Transverse colon (tissue), 4 donors: ENCODE data around the gene PRODH2. TPM values are rescaled to one million over a fixed set of nuclear protein-coding genes. Genes with fewer than 3 reads are reported as not detected.

Experiments
- DNase-seq: peaks from one replicate; pipeline ENCODE4 v3.0.0-alpha.2; 2019
- H3K27ac ChIP-seq, 4 donors: fragments of 200-600 bp; sonication (generic); 2 replicates each; pipeline ENCODE4 v1.5.1; 2016 to 2018; ENCODE audit warnings: inconsistent platforms in 4 of 4
- H3K27me3 ChIP-seq: fragments of 200-600 bp; sonication (generic); 2 replicates; pipeline ENCODE4 v1.5.1; 2017; ENCODE audit warnings: inconsistent platforms
- H3K36me3 ChIP-seq, 4 donors: fragments of 200-600 bp; sonication (generic); 2 replicates each; pipeline ENCODE4 v1.5.1; 2017 to 2019; ENCODE audit warnings: inconsistent platforms in 4 of 4
- H3K4me1 ChIP-seq, 4 donors: fragments of 200-600 bp; sonication (generic); 2 replicates each; pipeline ENCODE4 v1.5.1; 2017 to 2020; ENCODE audit warnings: inconsistent platforms in 4 of 4
- H3K4me3 ChIP-seq, 4 donors: fragments of 200-600 bp; sonication (generic); 1 replicate in 1 of 4; 2 replicates in 3 of 4; pipeline versions ENCODE4 v1.5.1 to v1.6.1; 2017 to 2019; ENCODE audit warnings: inconsistent platforms in 4 of 4
- H3K9me3 ChIP-seq, 2 donors: fragments of 200-600 bp; sonication (generic); 2 replicates each; pipeline ENCODE4 v1.5.1; 2017 to 2019; ENCODE audit warnings: inconsistent platforms in 2 of 2
- EP300 ChIP-seq: sonication (generic); formaldehyde crosslinking; IDR thresholded peaks from one replicate; pipeline ENCODE4 v1.6.1; 2017; ENCODE audit warnings: antibody characterized with exemption, low read depth
- POLR2A ChIP-seq: fragments of 450-650 bp; IDR thresholded peaks from one replicate; pipeline ENCODE4 v1.6.1; 2016; ENCODE audit warnings: antibody characterized with exemption, mild to moderate bottlenecking, moderate library complexity
- POLR2AphosphoS5 ChIP-seq, 3 donors: sonication (generic); formaldehyde crosslinking; IDR thresholded peaks; one replicate each; pipeline ENCODE4 v1.6.1; 2016; ENCODE audit warnings: antibody characterized with exemption in 3 of 3
- WGBS, 2 donors: methylation state at CpG; one replicate each; pipeline ENCODE4 v1.1.5; 2018; ENCODE audit warnings: low coverage in 1 of 2; 5-methylcytosine and 5-hydroxymethylcytosine counted together
- in situ Hi-C, 4 donors: fragments of 200-750 bp; cut with MboI; loops; one replicate each; pipeline versions ENCODE4 v1.15.0 to v1.15.1; 2017; ENCODE audit warnings: low sequenced_read_pairs in 3 of 4, low pct_ligation_motif_present in 1 of 4, low pct_unique_long_range_greater_than_20kb in 1 of 4
- intact Hi-C: fragments of 100-400 bp; cut with DNase I; formaldehyde crosslinking; loops from one replicate; pipeline ENCODE4 v1.15.1; 2023; ENCODE audit warnings: low total_unique reads
- total RNA-seq, 4 donors: library from RNA; depleted of rRNA; stranded (reverse); fragments of >200 nt; gene quantifications; one replicate each; pipeline ENCODE4 v1.1.0, GENCODE V29; 2016
- TF ChIP-seq, protein P1 (sequence below), 5 experiments: fragments of 200-600 bp in 3 of 5; fragments of 450-650 bp in 2 of 5; sonication (generic) in 3 of 5; IDR thresholded peaks; 1 replicate in 2 of 5; 2 replicates in 3 of 5; pipeline ENCODE4 v1.5.1; 2016 to 2017; ENCODE audit warnings: antibody characterized with exemption in 5 of 5, inconsistent platforms in 3 of 5, mild to moderate bottlenecking in 2 of 5, moderate library complexity in 1 of 5

Gene PRODH2
- total RNA-seq, 4 donors from 2014 or later, result not detected

DNA sequence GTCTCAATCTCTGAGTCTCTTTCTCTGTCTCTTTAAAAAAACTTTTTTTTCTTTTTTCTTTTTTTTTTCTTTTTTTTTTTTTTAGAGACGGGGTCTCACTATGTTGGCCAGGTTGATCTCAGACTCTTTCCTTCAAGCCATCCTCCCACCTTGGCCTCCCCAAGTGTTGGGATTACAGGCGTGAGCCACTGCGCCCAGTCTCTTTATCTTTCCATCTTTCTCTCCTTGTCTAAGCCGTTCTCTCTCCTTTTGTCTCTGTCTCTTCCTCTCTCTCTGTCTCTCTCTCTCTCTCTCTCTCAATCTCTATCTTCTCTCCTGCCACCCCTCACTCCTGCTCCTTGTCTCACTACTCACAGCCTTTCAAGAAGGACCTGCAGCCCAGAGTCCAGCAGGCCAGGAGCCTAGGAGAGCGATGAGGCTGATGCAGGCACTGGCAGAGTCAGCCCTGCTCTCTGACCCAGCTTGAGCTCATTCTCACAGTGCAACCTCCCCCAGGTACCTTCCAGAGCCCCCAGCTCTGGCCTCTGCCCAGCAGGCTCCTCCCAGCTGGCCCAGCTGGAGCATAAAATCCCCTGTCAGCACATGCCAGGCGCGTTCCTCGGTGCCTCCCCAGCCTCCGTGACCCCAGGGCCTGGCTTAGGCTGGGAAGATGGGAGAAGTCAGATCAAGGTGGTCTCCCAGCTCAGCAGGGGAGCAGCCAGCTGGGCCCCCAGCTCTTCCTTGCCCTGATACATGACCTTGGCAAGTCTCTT, 39.6 kb upstream of the PRODH2 start, which contains the start of gene NPHS1:
Gene NPHS1 (minus strand): TSS at position 476 of the 752 bp plus-strand sequence. CDS start 667 bp downstream, outside the sequence.
- Histone ChIP-seq H3K4me3 (no peak within 1 kb of the TSS), H3K27me3 (peaks cover 88% of the 10 kb centered on the region), H3K27ac (no peak within 1 kb of the TSS), H3K4me1 (peaks cover 0 to 14% (median 10%) of the 10 kb centered on the region in 4 donors), H3K36me3 (no peaks in the 10 kb centered on the region), H3K9me3 (no peaks in the 10 kb centered on the region)
- no peak for DNase-seq
- intact Hi-C loops (no loop called here), in situ Hi-C loops (no loop called here)
- no peak for TF ChIP-seq EP300
- 66 to 76% methylated on average over 2 to 9 of the region's 9 CpGs for WGBS, 2 donors

GRCh38 chr19:35851213-35852028, 38.8 kb upstream of the PRODH2 start:
- peaks cover 0 to 6% (median 5%) of the 10 kb centered on the region in 4 donors for H3K4me1 ChIP-seq
- H3K27ac ChIP-seq, result no peak overlapping the region
- no peak overlapping the region for H3K4me3 ChIP-seq
- DNase-seq, result no peak
- in situ Hi-C loops, result no loop called here
- H3K36me3 ChIP-seq, result no peaks in the 10 kb centered on the region
- H3K27me3 ChIP-seq, result peaks cover 84% of the 10 kb centered on the region
- no peaks in the 10 kb centered on the region for H3K9me3 ChIP-seq
- intact Hi-C loops, result no loop called here
- WGBS, 2 donors, result 36 to 56% methylated on average over 2 to 20 of the region's 32 CpGs
- TF ChIP-seq, protein P1, sequence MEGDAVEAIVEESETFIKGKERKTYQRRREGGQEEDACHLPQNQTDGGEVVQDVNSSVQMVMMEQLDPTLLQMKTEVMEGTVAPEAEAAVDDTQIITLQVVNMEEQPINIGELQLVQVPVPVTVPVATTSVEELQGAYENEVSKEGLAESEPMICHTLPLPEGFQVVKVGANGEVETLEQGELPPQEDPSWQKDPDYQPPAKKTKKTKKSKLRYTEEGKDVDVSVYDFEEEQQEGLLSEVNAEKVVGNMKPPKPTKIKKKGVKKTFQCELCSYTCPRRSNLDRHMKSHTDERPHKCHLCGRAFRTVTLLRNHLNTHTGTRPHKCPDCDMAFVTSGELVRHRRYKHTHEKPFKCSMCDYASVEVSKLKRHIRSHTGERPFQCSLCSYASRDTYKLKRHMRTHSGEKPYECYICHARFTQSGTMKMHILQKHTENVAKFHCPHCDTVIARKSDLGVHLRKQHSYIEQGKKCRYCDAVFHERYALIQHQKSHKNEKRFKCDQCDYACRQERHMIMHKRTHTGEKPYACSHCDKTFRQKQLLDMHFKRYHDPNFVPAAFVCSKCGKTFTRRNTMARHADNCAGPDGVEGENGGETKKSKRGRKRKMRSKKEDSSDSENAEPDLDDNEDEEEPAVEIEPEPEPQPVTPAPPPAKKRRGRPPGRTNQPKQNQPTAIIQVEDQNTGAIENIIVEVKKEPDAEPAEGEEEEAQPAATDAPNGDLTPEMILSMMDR (IDR thresholded peaks at IDR 0.05), result no peak
- TF ChIP-seq POLR2A (no peak), POLR2AphosphoS5 (IDR thresholded peaks at IDR 0.05) (no peak), EP300 (no peak)

DNA sequence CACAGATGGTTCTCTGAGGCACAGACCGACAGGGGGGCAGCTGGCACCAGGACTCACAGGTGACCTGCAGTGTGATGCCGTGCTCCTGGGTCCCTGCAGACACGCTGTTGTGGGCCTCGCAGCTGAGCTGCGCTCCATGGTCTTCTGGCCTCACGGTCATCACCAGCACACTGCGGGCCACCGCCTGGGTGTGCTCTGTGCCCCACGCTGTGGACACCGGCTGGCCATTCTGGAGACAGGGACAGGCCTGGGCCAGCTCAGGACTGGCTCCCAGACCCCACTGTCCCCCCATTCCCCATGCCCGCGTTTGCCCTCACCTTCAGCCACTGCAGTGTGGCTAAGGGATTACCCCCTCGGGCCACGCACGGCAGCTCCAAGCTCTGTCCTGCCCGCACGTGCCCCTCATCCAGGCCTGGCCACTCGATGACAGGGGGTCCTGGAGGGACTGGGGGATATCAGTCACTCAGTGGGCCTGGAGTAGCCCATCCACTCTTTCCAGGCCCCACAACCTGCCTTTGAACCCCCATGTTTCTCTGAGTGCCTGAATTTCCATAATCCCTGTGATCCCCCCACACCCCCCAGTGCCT, 36.4 kb upstream of the PRODH2 start:
- Histone ChIP-seq H3K4me3 (no peak overlapping the region), H3K4me1 (peaks cover 12 to 17% (median 13%) of the 10 kb centered on the region in 4 donors), H3K9me3 (no peaks in the 10 kb centered on the region), H3K27ac (no peak overlapping the region), H3K27me3 (peaks cover 86% of the 10 kb centered on the region), H3K36me3 (no peaks in the 10 kb centered on the region)
- in situ Hi-C loops, result no loop called here
- intact Hi-C loops, result no loop called here
- no peak for TF ChIP-seq POLR2AphosphoS5 (IDR thresholded peaks at IDR 0.05)
- TF ChIP-seq EP300, result no peak
- TF ChIP-seq POLR2A, result no peak
- TF ChIP-seq, protein P1 (IDR thresholded peaks at IDR 0.05), result no peak
- DNase-seq, result no peak
- WGBS, 2 donors, result 90% methylated on average over 13 of the region's 18 CpGs; no CpG with 5 or more reads in 1 of the 2 donors

DNA sequence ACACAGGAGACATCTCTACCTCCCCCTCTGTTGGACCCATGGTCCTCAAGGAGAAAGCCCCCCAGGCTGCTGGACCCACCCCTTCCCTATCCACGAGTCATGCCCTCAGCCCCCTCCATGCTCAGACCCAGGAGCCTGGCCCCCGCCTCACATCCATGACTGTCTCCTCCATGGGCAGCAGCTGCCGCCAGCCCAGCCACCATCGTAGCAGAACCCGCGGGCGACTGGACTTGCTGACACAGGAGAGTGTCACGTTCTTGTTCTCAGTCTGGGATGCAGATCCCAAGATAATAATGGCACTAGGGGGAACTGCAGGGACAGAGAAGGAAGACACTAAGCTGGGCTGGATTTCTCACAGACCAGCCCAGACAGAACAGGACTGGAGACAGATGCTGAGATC, 35.8 kb upstream of the PRODH2 start:
- Histone ChIP-seq H3K27me3 (peaks cover 86% of the 10 kb centered on the region), H3K36me3 (no peaks in the 10 kb centered on the region), H3K9me3 (no peaks in the 10 kb centered on the region), H3K4me3 (no peak overlapping the region), H3K27ac (no peak overlapping the region), H3K4me1 (peaks cover 12 to 20% (median 13%) of the 10 kb centered on the region in 4 donors)
- no peak for DNase-seq
- in situ Hi-C loops (no loop called here), intact Hi-C loops (no loop called here)
- no peak for TF ChIP-seq POLR2A
- no peak for TF ChIP-seq POLR2AphosphoS5 (IDR thresholded peaks at IDR 0.05)
- TF ChIP-seq, protein P1 (IDR thresholded peaks at IDR 0.05), result no peak
- TF ChIP-seq EP300, result no peak
- 85% methylated on average over 8 of the region's 8 CpGs; no CpG with 5 or more reads in 1 of the 2 donors for WGBS, 2 donors
